Vagina (tissue), 2 donors: ENCODE data around the gene DNPH1.

ENCODE experiments used
- POLR2A ChIP-seq, 2 donors: fragments of 450-650 bp; IDR thresholded peaks; one replicate each; pipeline ENCODE4 v1.6.1; 2017; ENCODE audit warnings: antibody characterized with exemption in 2 of 2, mild to moderate bottlenecking in 2 of 2, moderate library complexity in 2 of 2
- POLR2AphosphoS5 ChIP-seq, 2 donors: sonication (generic); formaldehyde crosslinking; IDR thresholded peaks; one replicate each; pipeline ENCODE4 v1.9.0; 2017; ENCODE audit warnings: antibody characterized with exemption in 2 of 2, mild to moderate bottlenecking in 2 of 2, low read depth in 1 of 2; ENCODE audit not compliant: insufficient read depth in 1 of 2
- TF ChIP-seq, protein P1 (sequence below), 3 experiments: fragments of 450-650 bp in 2 of 3; fragments of 200-600 bp in 1 of 3; sonication (generic) in 1 of 3; IDR thresholded peaks; one replicate each; pipeline ENCODE4 v1.5.1; 2017 to 2019; ENCODE audit warnings: antibody characterized with exemption in 3 of 3, mild to moderate bottlenecking in 2 of 3, moderate library complexity in 2 of 3

DNA sequence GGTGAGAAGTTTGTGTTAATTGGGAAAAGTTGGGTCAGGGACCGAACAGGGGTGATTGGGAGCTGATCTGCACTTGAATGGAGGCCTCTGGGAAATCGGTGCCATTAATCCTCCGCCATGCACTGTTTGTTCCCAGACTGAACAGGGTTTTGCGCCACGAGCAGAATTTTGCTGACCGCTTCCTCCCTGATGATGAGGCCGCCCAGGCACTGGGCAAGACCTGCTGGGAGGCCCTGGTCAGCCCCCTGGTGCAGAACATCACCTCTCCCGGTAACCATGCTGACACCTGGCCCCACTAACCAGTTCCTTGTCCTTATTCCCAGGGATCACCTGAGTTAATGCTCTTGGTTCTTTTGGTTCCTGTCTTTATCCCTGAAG, 25.6 kb downstream of the DNPH1 start:
- TF ChIP-seq, protein P1, sequence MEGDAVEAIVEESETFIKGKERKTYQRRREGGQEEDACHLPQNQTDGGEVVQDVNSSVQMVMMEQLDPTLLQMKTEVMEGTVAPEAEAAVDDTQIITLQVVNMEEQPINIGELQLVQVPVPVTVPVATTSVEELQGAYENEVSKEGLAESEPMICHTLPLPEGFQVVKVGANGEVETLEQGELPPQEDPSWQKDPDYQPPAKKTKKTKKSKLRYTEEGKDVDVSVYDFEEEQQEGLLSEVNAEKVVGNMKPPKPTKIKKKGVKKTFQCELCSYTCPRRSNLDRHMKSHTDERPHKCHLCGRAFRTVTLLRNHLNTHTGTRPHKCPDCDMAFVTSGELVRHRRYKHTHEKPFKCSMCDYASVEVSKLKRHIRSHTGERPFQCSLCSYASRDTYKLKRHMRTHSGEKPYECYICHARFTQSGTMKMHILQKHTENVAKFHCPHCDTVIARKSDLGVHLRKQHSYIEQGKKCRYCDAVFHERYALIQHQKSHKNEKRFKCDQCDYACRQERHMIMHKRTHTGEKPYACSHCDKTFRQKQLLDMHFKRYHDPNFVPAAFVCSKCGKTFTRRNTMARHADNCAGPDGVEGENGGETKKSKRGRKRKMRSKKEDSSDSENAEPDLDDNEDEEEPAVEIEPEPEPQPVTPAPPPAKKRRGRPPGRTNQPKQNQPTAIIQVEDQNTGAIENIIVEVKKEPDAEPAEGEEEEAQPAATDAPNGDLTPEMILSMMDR (IDR thresholded peaks at IDR 0.05) = no peak
- TF ChIP-seq POLR2AphosphoS5 (IDR thresholded peaks at IDR 0.05; ENCODE audit: insufficient read depth in 1 of 2, low read depth in 1 of 2) = no peak
- no peak for TF ChIP-seq POLR2A (IDR thresholded peaks at IDR 0.05)
